Gastroesophageal sphincter (tissue), 3 donors: Measurements from ENCODE around the gene MAML3.

Experiments used
- POLR2A ChIP-seq, 2 donors: fragments of 450-650 bp; IDR thresholded peaks; one replicate each; pipeline ENCODE4 v1.6.1; 2017; ENCODE audit warnings: antibody characterized with exemption in 2 of 2, mild to moderate bottlenecking in 2 of 2, moderate library complexity in 1 of 2
- TF ChIP-seq, protein P1 (sequence below), 4 experiments: fragments of 200-600 bp in 2 of 4; fragments of 450-650 bp in 2 of 4; sonication (generic) in 1 of 4; IDR thresholded peaks; one replicate each; pipeline ENCODE4 v1.5.1; 2017 to 2019; ENCODE audit warnings: antibody characterized with exemption in 4 of 4, mild to moderate bottlenecking in 2 of 4, moderate library complexity in 2 of 4

DNA sequence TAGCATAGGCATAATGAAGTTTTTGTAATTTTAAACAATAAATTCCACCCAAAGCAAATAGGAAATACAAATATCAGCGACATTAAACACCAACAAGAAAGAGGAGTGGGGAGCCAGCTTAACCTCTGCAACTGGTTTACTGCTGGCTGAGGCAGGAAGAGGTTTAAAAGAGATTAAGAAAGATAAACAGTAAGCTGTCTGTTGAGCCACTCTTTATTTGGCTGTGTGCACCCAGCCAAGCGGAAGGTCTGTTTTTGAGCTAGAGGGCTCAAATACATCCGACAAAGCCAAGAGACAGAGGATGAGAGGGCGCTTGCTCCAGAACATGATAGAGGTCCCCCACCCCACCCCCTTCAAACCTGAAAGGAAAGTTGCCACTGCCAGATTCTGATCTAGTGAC lies 297.0 kb downstream of the MAML3 start:
- TF ChIP-seq, protein P1, sequence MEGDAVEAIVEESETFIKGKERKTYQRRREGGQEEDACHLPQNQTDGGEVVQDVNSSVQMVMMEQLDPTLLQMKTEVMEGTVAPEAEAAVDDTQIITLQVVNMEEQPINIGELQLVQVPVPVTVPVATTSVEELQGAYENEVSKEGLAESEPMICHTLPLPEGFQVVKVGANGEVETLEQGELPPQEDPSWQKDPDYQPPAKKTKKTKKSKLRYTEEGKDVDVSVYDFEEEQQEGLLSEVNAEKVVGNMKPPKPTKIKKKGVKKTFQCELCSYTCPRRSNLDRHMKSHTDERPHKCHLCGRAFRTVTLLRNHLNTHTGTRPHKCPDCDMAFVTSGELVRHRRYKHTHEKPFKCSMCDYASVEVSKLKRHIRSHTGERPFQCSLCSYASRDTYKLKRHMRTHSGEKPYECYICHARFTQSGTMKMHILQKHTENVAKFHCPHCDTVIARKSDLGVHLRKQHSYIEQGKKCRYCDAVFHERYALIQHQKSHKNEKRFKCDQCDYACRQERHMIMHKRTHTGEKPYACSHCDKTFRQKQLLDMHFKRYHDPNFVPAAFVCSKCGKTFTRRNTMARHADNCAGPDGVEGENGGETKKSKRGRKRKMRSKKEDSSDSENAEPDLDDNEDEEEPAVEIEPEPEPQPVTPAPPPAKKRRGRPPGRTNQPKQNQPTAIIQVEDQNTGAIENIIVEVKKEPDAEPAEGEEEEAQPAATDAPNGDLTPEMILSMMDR (IDR thresholded peaks at IDR 0.05) = no peak
- no peak for TF ChIP-seq POLR2A (IDR thresholded peaks at IDR 0.05)
